Measurements from ENCODE around the gene SLC2A3. TPM values are rescaled to one million over a fixed set of nuclear protein-coding genes. Genes with fewer than 3 reads are reported as not detected.
"Not testable (repeated sequence)": the region's sequence is repeated elsewhere in the genome, so short reads cannot be mapped to it uniquely, and the experiment has no call there.

SLC2A3 gene
- total RNA-seq, result 50.5 TPM

- FAIRE-seq, result no peak
- DNase-seq (ENCODE audit: low spot score in 2 of 2), result peak; percentile 46 to 65
These were observed at the start of gene SLC2A3 for GRCh38 chr12:7935590-7936581. TSS of gene SLC2A3 (minus strand) at chr12:7936187. CDS start at chr12:7936034, 153 bp downstream.

- FAIRE-seq (no peak), DNase-seq (ENCODE audit: low spot score in 2 of 2) (no peak)
These were observed 48.9 kb upstream of the SLC2A3 start for GRCh38 chr12:7984900-7985299.

- not testable (repeated sequence) for FAIRE-seq; DNase-seq (ENCODE audit: low spot score in 2 of 2)
These were observed 47.5 kb upstream of the SLC2A3 start for GRCh38 chr12:7983460-7983859.

GRCh38 chr12:7983019-7983418 lies 47.0 kb upstream of the SLC2A3 start:
- DNase-seq (ENCODE audit: low spot score in 2 of 2); FAIRE-seq: not testable (repeated sequence)

GRCh38 chr12:7982332-7982735 lies 46.3 kb upstream of the SLC2A3 start:
- not testable (repeated sequence) for DNase-seq (ENCODE audit: low spot score in 2 of 2); FAIRE-seq

GRCh38 chr12:7981446-7981845 lies 45.5 kb upstream of the SLC2A3 start:
- FAIRE-seq, result no peak
- no peak for DNase-seq (ENCODE audit: low spot score in 2 of 2)

- DNase-seq (ENCODE audit: low spot score in 2 of 2); FAIRE-seq: not testable (repeated sequence)
These were observed 41.6 kb upstream of the SLC2A3 start for GRCh38 chr12:7977351-7978124.

- FAIRE-seq (no peak), DNase-seq (ENCODE audit: low spot score in 2 of 2) (no peak)
These were observed 37.5 kb upstream of the SLC2A3 start for GRCh38 chr12:7973457-7973825.

GRCh38 chr12:7972734-7973456 lies 36.9 kb upstream of the SLC2A3 start:
- DNase-seq (ENCODE audit: low spot score in 2 of 2), result no peak
- no peak for FAIRE-seq

GRCh38 chr12:7972269-7972668 lies 36.3 kb upstream of the SLC2A3 start:
- DNase-seq (ENCODE audit: low spot score in 2 of 2); FAIRE-seq: not testable (repeated sequence)

- DNase-seq (ENCODE audit: low spot score in 2 of 2); FAIRE-seq: not testable (repeated sequence)
These were observed 35.8 kb upstream of the SLC2A3 start for GRCh38 chr12:7971765-7972164.

GRCh38 chr12:7970475-7971252 lies 34.7 kb upstream of the SLC2A3 start:
- DNase-seq (ENCODE audit: low spot score in 2 of 2) (peak; percentile 50 to 71), FAIRE-seq (no peak)

GRCh38 chr12:7966563-7966962 lies 30.6 kb upstream of the SLC2A3 start:
- DNase-seq (ENCODE audit: low spot score in 2 of 2), result no peak
- no peak for FAIRE-seq

- not testable (repeated sequence) for FAIRE-seq
These were observed 28.7 kb upstream of the SLC2A3 start for GRCh38 chr12:7964669-7965068.

GRCh38 chr12:7961395-7962178 lies 25.6 kb upstream of the SLC2A3 start:
- FAIRE-seq (no peak), DNase-seq (ENCODE audit: low spot score in 2 of 2) (no peak)

More at GRCh38 chr12:7964669-7965068, 28.7 kb upstream of the SLC2A3 start:
- DNase-seq (ENCODE audit: low spot score in 2 of 2), result not testable (repeated sequence)

GRCh38 chr12:7959701-7960121 lies 23.7 kb upstream of the SLC2A3 start:
- DNase-seq (ENCODE audit: low spot score in 2 of 2) (no peak), FAIRE-seq (no peak)

GRCh38 chr12:7959278-7959677 lies 23.3 kb upstream of the SLC2A3 start:
- FAIRE-seq, result no peak
- DNase-seq (ENCODE audit: low spot score in 2 of 2), result no peak

GRCh38 chr12:7954877-7955276 lies 18.9 kb upstream of the SLC2A3 start:
- not testable (repeated sequence) for FAIRE-seq; DNase-seq (ENCODE audit: low spot score in 2 of 2)

GRCh38 chr12:7954418-7954817 lies 18.4 kb upstream of the SLC2A3 start:
- not testable (repeated sequence) for FAIRE-seq; DNase-seq (ENCODE audit: low spot score in 2 of 2)

All from frontal cortex (tissue), 4 donors.